Measurements from ENCODE around the gene R3HCC1L.
A peak's percentile ranks its signal among the peaks of the same experiment; 100 is the strongest.
"Not testable (repeated sequence)": the region's sequence is repeated elsewhere in the genome, so short reads cannot be mapped to it uniquely, and the experiment has no call there.

Gene R3HCC1L

GRCh38 chr10:98182351-98182915 lies 48.0 kb downstream of the R3HCC1L start:
- DNase-seq = not testable (repeated sequence)

GRCh38 chr10:98186681-98187080 lies 52.2 kb downstream of the R3HCC1L start:
- no peak for DNase-seq

GRCh38 chr10:98190773-98191172 lies 56.3 kb downstream of the R3HCC1L start:
- DNase-seq = not testable (repeated sequence)

GRCh38 chr10:98193037-98193436 lies 58.6 kb downstream of the R3HCC1L start:
- DNase-seq = no peak

GRCh38 chr10:98194633-98195032 lies 60.2 kb downstream of the R3HCC1L start:
- no peak for DNase-seq

GRCh38 chr10:98195120-98195519 lies 60.7 kb downstream of the R3HCC1L start:
- DNase-seq = no peak

- DNase-seq = no peak
Measured at GRCh38 chr10:98196985-98197384, 62.5 kb downstream of the R3HCC1L start.

- no peak for DNase-seq
Measured at GRCh38 chr10:98201760-98202159, 67.3 kb downstream of the R3HCC1L start.

GRCh38 chr10:98202378-98202777 lies 67.9 kb downstream of the R3HCC1L start:
- DNase-seq = no peak

- DNase-seq = no peak
Measured at GRCh38 chr10:98205351-98205750, 70.9 kb downstream of the R3HCC1L start.

- no peak for DNase-seq
Measured at GRCh38 chr10:98208925-98209324, 74.5 kb downstream of the R3HCC1L start.

- DNase-seq = no peak
Measured at GRCh38 chr10:98209441-98209840, 75.0 kb downstream of the R3HCC1L start.

GRCh38 chr10:98212196-98212595 lies 77.7 kb downstream of the R3HCC1L start:
- no peak for DNase-seq

- DNase-seq = no peak
Measured at GRCh38 chr10:98213740-98214139, 79.3 kb downstream of the R3HCC1L start.

- no peak for DNase-seq
Measured at GRCh38 chr10:98215373-98215772, 80.9 kb downstream of the R3HCC1L start.

GRCh38 chr10:98217801-98218200 lies 83.3 kb downstream of the R3HCC1L start:
- peak in 1 of 2 donors; percentile 28 for DNase-seq

- DNase-seq = no peak
Measured at GRCh38 chr10:98223874-98224273, 89.4 kb downstream of the R3HCC1L start.

GRCh38 chr10:98224509-98224908 lies 90.1 kb downstream of the R3HCC1L start:
- no peak for DNase-seq

- no peak for DNase-seq
Measured at GRCh38 chr10:98224996-98225395, 90.5 kb downstream of the R3HCC1L start.

GRCh38 chr10:98226508-98227144 lies 92.2 kb downstream of the R3HCC1L start:
- DNase-seq = no peak

- DNase-seq = not testable (repeated sequence)
Measured at GRCh38 chr10:98227713-98228112, 93.3 kb downstream of the R3HCC1L start.

- DNase-seq = not testable (repeated sequence)
Measured at GRCh38 chr10:98228266-98228665, 93.8 kb downstream of the R3HCC1L start.

GRCh38 chr10:98231417-98231816 lies 97.0 kb downstream of the R3HCC1L start:
- DNase-seq = no peak

GRCh38 chr10:98235846-98236245 lies 101.4 kb downstream of the R3HCC1L start:
- no peak for DNase-seq

- no peak for DNase-seq
Measured at GRCh38 chr10:98236862-98237261, 102.4 kb downstream of the R3HCC1L start.

Measured in bone marrow (tissue), 2 donors.